ENCODE measurements around the gene NPLOC4. TPM values are rescaled to one million over a fixed set of nuclear protein-coding genes. Genes with fewer than 3 reads are reported as not detected.

The NPLOC4 gene
- total and polyA plus RNA-seq, 4 donors: 30.1 to 98.0 (median 51.3) TPM

GRCh38 chr17:81656835-81657234 is 19.9 kb upstream of the NPLOC4 start:
- TF ChIP-seq, protein P1, sequence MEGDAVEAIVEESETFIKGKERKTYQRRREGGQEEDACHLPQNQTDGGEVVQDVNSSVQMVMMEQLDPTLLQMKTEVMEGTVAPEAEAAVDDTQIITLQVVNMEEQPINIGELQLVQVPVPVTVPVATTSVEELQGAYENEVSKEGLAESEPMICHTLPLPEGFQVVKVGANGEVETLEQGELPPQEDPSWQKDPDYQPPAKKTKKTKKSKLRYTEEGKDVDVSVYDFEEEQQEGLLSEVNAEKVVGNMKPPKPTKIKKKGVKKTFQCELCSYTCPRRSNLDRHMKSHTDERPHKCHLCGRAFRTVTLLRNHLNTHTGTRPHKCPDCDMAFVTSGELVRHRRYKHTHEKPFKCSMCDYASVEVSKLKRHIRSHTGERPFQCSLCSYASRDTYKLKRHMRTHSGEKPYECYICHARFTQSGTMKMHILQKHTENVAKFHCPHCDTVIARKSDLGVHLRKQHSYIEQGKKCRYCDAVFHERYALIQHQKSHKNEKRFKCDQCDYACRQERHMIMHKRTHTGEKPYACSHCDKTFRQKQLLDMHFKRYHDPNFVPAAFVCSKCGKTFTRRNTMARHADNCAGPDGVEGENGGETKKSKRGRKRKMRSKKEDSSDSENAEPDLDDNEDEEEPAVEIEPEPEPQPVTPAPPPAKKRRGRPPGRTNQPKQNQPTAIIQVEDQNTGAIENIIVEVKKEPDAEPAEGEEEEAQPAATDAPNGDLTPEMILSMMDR (IDR thresholded peaks at IDR 0.05; ENCODE audit: control extremely low read depth, extremely low read depth): no peak
- no peak overlapping the region for H3K4me3 ChIP-seq
- H3K36me3 ChIP-seq (ENCODE audit: control insufficient read depth in 4 of 4, insufficient read depth in 4 of 4, low read length in 4 of 4): no peaks in the 10 kb centered on the region
- H3K27ac ChIP-seq (ENCODE audit: low read depth in 1 of 2, low read length in 1 of 2): no peak overlapping the region
- no peaks in the 10 kb centered on the region for H3K9me3 ChIP-seq (ENCODE audit: control insufficient read depth in 4 of 4, insufficient read depth in 3 of 4, low read length in 3 of 4)
- H3K27me3 ChIP-seq (ENCODE audit: control insufficient read depth in 3 of 3, insufficient read depth in 3 of 3, low read length in 2 of 3): peaks cover 0 to 1% (median 0%) of the 10 kb centered on the region in 3 donors
- no peak overlapping the region for H3K9ac ChIP-seq (ENCODE audit: insufficient read depth in 1 of 2, low read length in 2 of 2)
- DNase-seq (peak in 1 of 3 donors; percentile 14), ATAC-seq (ENCODE audit: insufficient read depth, low FRiP score) (no peak)
- H3K4me1 ChIP-seq (ENCODE audit: control insufficient read depth in 5 of 5, insufficient read depth in 5 of 5, low read length in 5 of 5): peaks cover 0 to 9% (median 0%) of the 10 kb centered on the region in 5 donors
- WGBS, 2 donors: 53 to 57% methylated on average over 4 of the region's 4 CpGs

DNA sequence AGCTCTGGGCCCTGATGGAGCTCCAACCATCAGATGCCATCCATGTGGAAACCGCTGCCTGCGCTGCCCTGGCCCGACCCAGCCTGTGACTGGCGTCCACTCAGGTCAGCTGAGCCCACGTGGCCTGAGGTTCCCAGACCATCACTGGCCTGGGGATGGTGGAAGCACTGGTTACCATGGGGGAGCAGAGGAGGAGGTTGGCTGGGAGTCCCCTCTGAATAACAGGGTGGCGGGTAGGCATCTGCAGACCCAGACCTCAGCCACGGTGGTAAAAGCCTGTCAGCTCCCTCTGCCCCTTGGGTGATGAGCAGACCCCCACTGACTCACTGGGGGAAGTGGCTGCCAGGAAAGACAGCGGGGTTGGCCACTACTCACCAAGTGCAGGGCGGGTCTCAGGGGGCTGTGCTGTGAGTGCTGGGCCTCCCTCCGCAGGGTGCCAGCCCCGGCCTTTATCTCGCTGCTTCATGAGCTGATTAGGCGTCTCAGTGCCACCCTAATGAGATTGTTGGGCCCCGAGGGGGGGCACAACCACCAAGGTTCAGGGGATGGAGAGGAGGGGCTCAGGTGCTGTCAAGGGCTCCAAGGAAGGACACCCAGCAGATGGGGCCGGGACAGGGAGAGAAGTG is 19.3 kb upstream of the NPLOC4 start, which contains the start of gene PDE6G:
TSS of gene PDE6G (minus strand) at position 425 of the 626 bp plus-strand sequence. CDS start 3,237 bp downstream, outside the sequence.
- DNase-seq: no peak
- H3K27ac ChIP-seq (ENCODE audit: low read depth in 1 of 2, low read length in 1 of 2): no peak within 1 kb of the TSS
- peaks cover 0 to 2% (median 0%) of the 10 kb centered on the region in 3 donors for H3K27me3 ChIP-seq (ENCODE audit: control insufficient read depth in 3 of 3, insufficient read depth in 3 of 3, low read length in 2 of 3)
- H3K4me3 ChIP-seq: no peak within 1 kb of the TSS
- TF ChIP-seq, protein P1 (IDR thresholded peaks at IDR 0.05; ENCODE audit: control extremely low read depth, extremely low read depth): no peak
- H3K36me3 ChIP-seq (ENCODE audit: control insufficient read depth in 4 of 4, insufficient read depth in 4 of 4, low read length in 4 of 4): no peaks in the 10 kb centered on the region
- no peaks in the 10 kb centered on the region for H3K9me3 ChIP-seq (ENCODE audit: control insufficient read depth in 4 of 4, insufficient read depth in 3 of 4, low read length in 3 of 4)
- peaks cover 0 to 9% (median 0%) of the 10 kb centered on the region in 5 donors for H3K4me1 ChIP-seq (ENCODE audit: control insufficient read depth in 5 of 5, insufficient read depth in 5 of 5, low read length in 5 of 5)
- 85 to 89% methylated on average over 15 of the region's 15 CpGs for WGBS, 2 donors
- ATAC-seq (ENCODE audit: insufficient read depth, low FRiP score): no peak
- no peak within 1 kb of the TSS for H3K9ac ChIP-seq (ENCODE audit: insufficient read depth in 1 of 2, low read length in 2 of 2)

GRCh38 chr17:81655378-81656117 is 18.6 kb upstream of the NPLOC4 start:
- ATAC-seq (ENCODE audit: insufficient read depth, low FRiP score) (no peak), DNase-seq (no peak)
- Histone ChIP-seq H3K9ac (ENCODE audit: insufficient read depth in 1 of 2, low read length in 2 of 2) (no peak overlapping the region), H3K36me3 (ENCODE audit: control insufficient read depth in 4 of 4, insufficient read depth in 4 of 4, low read length in 4 of 4) (no peaks in the 10 kb centered on the region), H3K4me1 (ENCODE audit: control insufficient read depth in 5 of 5, insufficient read depth in 5 of 5, low read length in 5 of 5) (peaks cover 0 to 9% (median 0%) of the 10 kb centered on the region in 5 donors), H3K4me3 (no peak overlapping the region), H3K27me3 (ENCODE audit: control insufficient read depth in 3 of 3, insufficient read depth in 3 of 3, low read length in 2 of 3) (peaks cover 0 to 2% (median 0%) of the 10 kb centered on the region in 3 donors), H3K27ac (ENCODE audit: low read depth in 1 of 2, low read length in 1 of 2) (no peak overlapping the region), H3K9me3 (ENCODE audit: control insufficient read depth in 4 of 4, insufficient read depth in 3 of 4, low read length in 3 of 4) (no peaks in the 10 kb centered on the region)
- TF ChIP-seq, protein P1 (IDR thresholded peaks at IDR 0.05; ENCODE audit: control extremely low read depth, extremely low read depth): no peak
- WGBS, 2 donors: 87 to 90% methylated on average over 18 of the region's 18 CpGs

Data from lung (tissue), 12 donors.